Osteocyte (in vitro differentiated cells): Measurements from ENCODE around the gene SH3BP2. TPM values are rescaled to one million over a fixed set of nuclear protein-coding genes. Genes with fewer than 3 reads are reported as not detected.
"Not testable (repeated sequence)": the region's sequence is repeated elsewhere in the genome, so short reads cannot be mapped to it uniquely, and the experiment has no call there.

Source experiments
- DNase-seq: peaks from one replicate; pipeline ENCODE4 v3.0.0; 2021; ENCODE audit warnings: mixed read lengths; ENCODE audit not compliant: unreplicated experiment; ENCODE audit errors: extremely low spot score
- H3K27ac Mint-ChIP-seq: one replicate; pipeline ENCODE4 v1.8.0; 2021; ENCODE audit warnings: mild to moderate bottlenecking, mixed read lengths; ENCODE audit not compliant: unreplicated experiment
- H3K27me3 Mint-ChIP-seq: one replicate; pipeline ENCODE4 v1.8.0; 2021; ENCODE audit warnings: mixed read lengths; ENCODE audit not compliant: unreplicated experiment
- H3K36me3 Mint-ChIP-seq: one replicate; pipeline ENCODE4 v1.8.0; 2021; ENCODE audit warnings: mixed read lengths; ENCODE audit not compliant: unreplicated experiment
- H3K4me1 Mint-ChIP-seq: one replicate; pipeline ENCODE4 v1.8.0; 2021; ENCODE audit warnings: mixed read lengths; ENCODE audit not compliant: unreplicated experiment
- H3K4me3 Mint-ChIP-seq: one replicate; pipeline ENCODE4 v1.8.0; 2021; ENCODE audit warnings: mild to moderate bottlenecking, moderate library complexity, mixed read lengths; ENCODE audit not compliant: unreplicated experiment
- H3K9me3 Mint-ChIP-seq: one replicate; pipeline ENCODE4 v1.8.0; 2021; ENCODE audit warnings: mixed read lengths; ENCODE audit not compliant: unreplicated experiment
- CTCF ChIP-seq: fragments of 200-600 bp; sonication (generic); IDR thresholded peaks from 2 replicates; pipeline ENCODE4 v1.5.0; 2021; ENCODE audit warnings: antibody characterized with exemption, mild to moderate bottlenecking, moderate library complexity
- total RNA-seq: library from RNA; stranded (reverse); gene quantifications from 2 replicates; pipeline ENCODE4 v1.2.1, GENCODE V29; 2021

Gene SH3BP2
- total RNA-seq, 1 donor from 2014 or later, result 110 TPM

GRCh38 chr4:2767046-2767704, 25.7 kb upstream of the SH3BP2 start:
- H3K36me3 Mint-ChIP-seq, result no peaks in the 10 kb centered on the region
- TF ChIP-seq CTCF, result no peak
- no peak overlapping the region for H3K27ac Mint-ChIP-seq
- no peak overlapping the region for H3K4me3 Mint-ChIP-seq
- DNase-seq, result no peak
- H3K9me3 Mint-ChIP-seq, result no peaks in the 10 kb centered on the region
- H3K27me3 Mint-ChIP-seq, result no peaks in the 10 kb centered on the region
- H3K4me1 Mint-ChIP-seq, result peaks cover 2% of the 10 kb centered on the region

GRCh38 chr4:2767705-2768074, 25.2 kb upstream of the SH3BP2 start:
- H3K27ac Mint-ChIP-seq, result no peak overlapping the region
- H3K4me1 Mint-ChIP-seq, result peaks cover 2% of the 10 kb centered on the region
- no peaks in the 10 kb centered on the region for H3K9me3 Mint-ChIP-seq
- no peaks in the 10 kb centered on the region for H3K36me3 Mint-ChIP-seq
- TF ChIP-seq CTCF, result no peak
- H3K27me3 Mint-ChIP-seq, result no peaks in the 10 kb centered on the region
- DNase-seq, result no peak
- no peak overlapping the region for H3K4me3 Mint-ChIP-seq

GRCh38 chr4:2768124-2768523, 24.8 kb upstream of the SH3BP2 start:
- no peak overlapping the region for H3K4me3 Mint-ChIP-seq
- no peak overlapping the region for H3K27ac Mint-ChIP-seq
- H3K4me1 Mint-ChIP-seq, result peaks cover 2% of the 10 kb centered on the region

GRCh38 chr4:2768921-2769336, 24.0 kb upstream of the SH3BP2 start:
- no peak overlapping the region for H3K4me3 Mint-ChIP-seq
- no peak for DNase-seq

More at GRCh38 chr4:2768124-2768523, 24.8 kb upstream of the SH3BP2 start:
- H3K9me3 Mint-ChIP-seq, result no peaks in the 10 kb centered on the region
- no peaks in the 10 kb centered on the region for H3K27me3 Mint-ChIP-seq
- no peaks in the 10 kb centered on the region for H3K36me3 Mint-ChIP-seq
- no peak for DNase-seq
- TF ChIP-seq CTCF, result no peak

GRCh38 chr4:2771264-2771663, 21.6 kb upstream of the SH3BP2 start:
- H3K9me3 Mint-ChIP-seq, result no peaks in the 10 kb centered on the region
- no peak for DNase-seq
- H3K4me1 Mint-ChIP-seq, result peaks cover 2% of the 10 kb centered on the region
- H3K4me3 Mint-ChIP-seq, result no peak overlapping the region
- no peak for TF ChIP-seq CTCF
- H3K27me3 Mint-ChIP-seq, result no peaks in the 10 kb centered on the region
- H3K27ac Mint-ChIP-seq, result no peak overlapping the region
- H3K36me3 Mint-ChIP-seq, result no peaks in the 10 kb centered on the region

More at GRCh38 chr4:2768921-2769336, 24.0 kb upstream of the SH3BP2 start:
- Mint-ChIP-seq H3K9me3 (no peaks in the 10 kb centered on the region), H3K27me3 (no peaks in the 10 kb centered on the region), H3K36me3 (no peaks in the 10 kb centered on the region), H3K4me1 (peaks cover 2% of the 10 kb centered on the region), H3K27ac (no peak overlapping the region)
- TF ChIP-seq CTCF, result no peak

GRCh38 chr4:2780643-2781042, 12.2 kb upstream of the SH3BP2 start:
- H3K4me1 Mint-ChIP-seq, H3K36me3 Mint-ChIP-seq, H3K27ac Mint-ChIP-seq, DNase-seq, H3K9me3 Mint-ChIP-seq, H3K4me3 Mint-ChIP-seq: not testable (repeated sequence)
- peaks cover 20% of the 10 kb centered on the region for H3K27me3 Mint-ChIP-seq
